Measurements from ENCODE around the gene TEX53.

DNA sequence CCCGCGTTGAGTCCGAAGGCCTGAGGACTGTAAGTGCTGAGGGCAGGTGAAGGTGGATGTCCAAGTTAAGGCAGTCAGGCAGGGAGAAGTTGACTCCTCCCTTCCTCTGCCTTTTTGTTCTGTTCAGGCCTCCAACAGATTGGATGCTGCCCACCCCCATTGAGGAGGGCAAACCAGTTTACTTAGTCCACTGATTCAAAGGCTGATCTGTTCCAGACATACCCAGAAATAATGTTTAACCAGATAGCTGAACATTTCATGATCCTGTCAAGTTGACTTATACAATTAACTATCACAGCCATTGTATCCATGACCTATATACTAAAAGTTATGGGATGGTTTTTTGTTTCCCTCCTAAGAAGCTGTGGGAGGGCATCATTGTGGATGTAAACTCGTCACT lies 32.7 kb upstream of the TEX53 start:
- TF ChIP-seq, protein P1, sequence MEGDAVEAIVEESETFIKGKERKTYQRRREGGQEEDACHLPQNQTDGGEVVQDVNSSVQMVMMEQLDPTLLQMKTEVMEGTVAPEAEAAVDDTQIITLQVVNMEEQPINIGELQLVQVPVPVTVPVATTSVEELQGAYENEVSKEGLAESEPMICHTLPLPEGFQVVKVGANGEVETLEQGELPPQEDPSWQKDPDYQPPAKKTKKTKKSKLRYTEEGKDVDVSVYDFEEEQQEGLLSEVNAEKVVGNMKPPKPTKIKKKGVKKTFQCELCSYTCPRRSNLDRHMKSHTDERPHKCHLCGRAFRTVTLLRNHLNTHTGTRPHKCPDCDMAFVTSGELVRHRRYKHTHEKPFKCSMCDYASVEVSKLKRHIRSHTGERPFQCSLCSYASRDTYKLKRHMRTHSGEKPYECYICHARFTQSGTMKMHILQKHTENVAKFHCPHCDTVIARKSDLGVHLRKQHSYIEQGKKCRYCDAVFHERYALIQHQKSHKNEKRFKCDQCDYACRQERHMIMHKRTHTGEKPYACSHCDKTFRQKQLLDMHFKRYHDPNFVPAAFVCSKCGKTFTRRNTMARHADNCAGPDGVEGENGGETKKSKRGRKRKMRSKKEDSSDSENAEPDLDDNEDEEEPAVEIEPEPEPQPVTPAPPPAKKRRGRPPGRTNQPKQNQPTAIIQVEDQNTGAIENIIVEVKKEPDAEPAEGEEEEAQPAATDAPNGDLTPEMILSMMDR (IDR thresholded peaks at IDR 0.05; ENCODE audit: borderline replicate concordance, extremely low read depth, low read length, poor library complexity, severe bottlenecking): no peak
- TF ChIP-seq EZH2 (IDR thresholded peaks at IDR 0.05; ENCODE audit: borderline replicate concordance, low read depth, low read length, severe bottlenecking): no peak
